IMR-90 (cell line): ENCODE measurements around the gene TNS3. TPM values are rescaled to one million over a fixed set of nuclear protein-coding genes. Genes with fewer than 3 reads are reported as not detected.
A peak's percentile ranks its signal among the peaks of the same experiment; 100 is the strongest.

Source experiments
- ATAC-seq: fragments of 200-7000 bp; cut with Tn5 transposase; 2 replicates; pipeline ENCODE4 v1.9.1; 2020; ENCODE audit warnings: low read depth, mild to moderate bottlenecking, moderate library complexity
- BruUV-seq: library from RNA; stranded (reverse); fragments of 400-500 nt; replicated peaks from 2 replicates; lab custom pipeline; 2021; lab: Mats Ljungman, UMichigan
- CTCF ChIA-PET: fragments of 300-600 bp; formaldehyde crosslinking; extraction: SDS; loops from one replicate; lab custom pipeline; 2021; ENCODE audit warnings: antibody characterized with exemption; lab: Yijun Ruan, JAX
- POLR2A ChIA-PET: fragments of 300-600 bp; sonication (Branson Sonifier 250); formaldehyde crosslinking; loops from one replicate; lab custom pipeline; 2022; ENCODE audit warnings: antibody characterized with exemption; ENCODE audit not compliant: unreplicated experiment; lab: Charles Lee
- DNase-seq: peaks from one replicate; pipeline ENCODE4 v3.0.0; 2013
- H2AFZ ChIP-seq: replicated peaks from 2 replicates; pipeline ENCODE3; 2013; ENCODE audit warnings: low read length, mild to moderate bottlenecking; ENCODE audit not compliant: poor library complexity
- H2AK5ac ChIP-seq: 2 replicates; pipeline ENCODE4 v1.6.1; 2013; ENCODE audit warnings: low read depth, low read length, inconsistent platforms
- H2AK9ac ChIP-seq: replicated peaks from 2 replicates; pipeline ENCODE3; 2013; ENCODE audit warnings: mild to moderate bottlenecking, low read depth, low read length, moderate library complexity; ENCODE audit not compliant: poor library complexity
- H2BK120ac ChIP-seq: 2 replicates; pipeline ENCODE4 v1.6.1; 2013; ENCODE audit warnings: low read depth, low read length, inconsistent platforms
- H2BK15ac ChIP-seq: 3 replicates; pipeline ENCODE4 v1.6.1; 2013; ENCODE audit warnings: low read depth, low read length, inconsistent platforms
- H2BK20ac ChIP-seq: 2 replicates; pipeline ENCODE4 v1.6.1; 2013; ENCODE audit warnings: low read depth, mild to moderate bottlenecking, inconsistent platforms, low read length, moderate library complexity
- H2BK5ac ChIP-seq: 2 replicates; pipeline ENCODE4 v1.6.1; 2013; ENCODE audit warnings: mild to moderate bottlenecking, low read depth, low read length, inconsistent platforms; ENCODE audit not compliant: poor library complexity, severe bottlenecking
- H3K14ac ChIP-seq: replicated peaks from 2 replicates; pipeline ENCODE4 v1.6.1; 2013; ENCODE audit warnings: low read depth, low read length, inconsistent platforms
- H3K18ac ChIP-seq: 2 replicates; pipeline ENCODE4 v1.6.1; 2013; ENCODE audit warnings: low read depth, low read length, control low read depth
- H3K23ac ChIP-seq: 2 replicates; pipeline ENCODE4 v1.6.1; 2013; ENCODE audit warnings: low read depth, low read length, inconsistent platforms
- H3K27ac ChIP-seq: 2 replicates; pipeline ENCODE4 v1.5.1; 2013; ENCODE audit warnings: mild to moderate bottlenecking, control low read depth, low read length; ENCODE audit not compliant: insufficient read depth
- H3K27me3 ChIP-seq: 2 replicates; pipeline ENCODE4 v1.6.1; 2013; ENCODE audit warnings: low read length; ENCODE audit not compliant: control insufficient read depth, insufficient read depth
- H3K36me3 ChIP-seq: 2 replicates; pipeline ENCODE4 v1.6.1; 2013; ENCODE audit warnings: low read length, mixed read lengths; ENCODE audit not compliant: control insufficient read depth, insufficient read depth
- H3K4ac ChIP-seq: 2 replicates; pipeline ENCODE4 v1.6.1; 2013; ENCODE audit warnings: low read depth, low read length, inconsistent platforms
- H3K4me1 ChIP-seq: 2 replicates; pipeline ENCODE4 v1.6.1; 2013; ENCODE audit warnings: low read length, mixed read lengths; ENCODE audit not compliant: control insufficient read depth, insufficient read depth
- H3K4me2 ChIP-seq: 2 replicates; pipeline ENCODE4 v1.6.1; 2013; ENCODE audit warnings: low read depth, mild to moderate bottlenecking, control low read depth, low read length, moderate library complexity
- H3K4me3 ChIP-seq: 2 replicates; pipeline ENCODE4 v1.5.1; 2013; ENCODE audit warnings: low read depth, mild to moderate bottlenecking, control low read depth, low read length, moderate library complexity; ENCODE audit not compliant: insufficient read depth
- H3K56ac ChIP-seq: 2 replicates; pipeline ENCODE4 v1.6.1; 2013; ENCODE audit warnings: low read length, inconsistent platforms; ENCODE audit not compliant: insufficient read depth; ENCODE audit errors: extremely low read depth
- H3K79me1 ChIP-seq, 2 experiments: 2 replicates each; pipeline ENCODE4 v1.6.1; 2013; ENCODE audit warnings: low read length in 2 of 2, inconsistent platforms in 1 of 2, low read depth in 1 of 2
- H3K9ac ChIP-seq: 2 replicates; pipeline ENCODE4 v1.6.1; 2013; ENCODE audit warnings: low read depth, low read length, control low read depth
- H3K9me1 ChIP-seq: 2 replicates; pipeline ENCODE4 v1.6.1; 2013; ENCODE audit warnings: low read length, inconsistent platforms; ENCODE audit not compliant: insufficient read depth
- H3K9me3 ChIP-seq: 2 replicates; pipeline ENCODE4 v1.6.1; 2013; ENCODE audit warnings: low read length; ENCODE audit not compliant: control insufficient read depth, insufficient read depth
- H4K20me1 ChIP-seq: 2 replicates; pipeline ENCODE4 v1.6.1; 2013; ENCODE audit warnings: low read length, inconsistent platforms; ENCODE audit not compliant: insufficient read depth
- H4K5ac ChIP-seq: 2 replicates; pipeline ENCODE4 v1.6.1; 2013; ENCODE audit warnings: mild to moderate bottlenecking, low read depth, low read length, control low read depth
- H4K8ac ChIP-seq, 2 experiments: 2 replicates each; pipeline ENCODE4 v1.6.1; 2013; ENCODE audit warnings: low read depth in 2 of 2, low read length in 2 of 2, control low read depth in 1 of 2, inconsistent platforms in 1 of 2
- H4K91ac ChIP-seq: 2 replicates; pipeline ENCODE4 v1.6.1; 2013; ENCODE audit warnings: low read depth, low read length, inconsistent platforms; ENCODE audit not compliant: insufficient read depth
- CEBPB ChIP-seq: IDR thresholded peaks from 2 replicates; pipeline ENCODE4 v1.6.1; 2012; ENCODE audit warnings: low read depth, low read length, improper control_type of control experiment
- CHD1 ChIP-seq: IDR thresholded peaks from 2 replicates; pipeline ENCODE4 v1.6.1; 2012; ENCODE audit warnings: low read depth, low read length, improper control_type of control experiment
- FOS ChIP-seq: fragments of 150-350 bp; IDR thresholded peaks from 2 replicates; pipeline ENCODE4 v1.6.1; 2016; ENCODE audit warnings: low read depth, low read length
- MAFK ChIP-seq: IDR thresholded peaks from 2 replicates; pipeline ENCODE4 v1.6.1; 2012; ENCODE audit warnings: low read depth, low read length, improper control_type of control experiment
- NFE2L2 ChIP-seq: fragments of 150-350 bp; IDR thresholded peaks from 2 replicates; pipeline ENCODE4 v1.6.1; 2016; ENCODE audit warnings: low read depth, mild to moderate bottlenecking, low read length
- RFX5 ChIP-seq: IDR thresholded peaks from 2 replicates; pipeline ENCODE4 v1.8.0; 2012; ENCODE audit warnings: low read depth, mild to moderate bottlenecking, low read length, moderate library complexity
- SMC3 ChIP-seq: fragments of 150-350 bp; IDR thresholded peaks from 2 replicates; pipeline ENCODE4 v1.6.1; 2016; ENCODE audit warnings: low read depth, mild to moderate bottlenecking, antibody characterized with exemption, low read length, moderate library complexity
- WGBS, 2 experiments: methylation state at CpG; one replicate each; pipeline versions ENCODE4 v1.1.5 to v1.1.7; 2013; ENCODE audit warnings: missing lambda C conversion rate in 2 of 2; ENCODE audit not compliant: insufficient read length in 1 of 2; ENCODE audit errors: extremely low coverage in 2 of 2; 5-methylcytosine and 5-hydroxymethylcytosine counted together
- dilution Hi-C: fragments of 300-500 bp; cut with HindIII; formaldehyde crosslinking; loops from one replicate; pipeline ENCODE4 v1.14.3; 2018; ENCODE audit warnings: low sequenced_read_pairs; ENCODE audit not compliant: unreplicated experiment
- in situ Hi-C: fragments of 300-500 bp; cut with MboI; formaldehyde crosslinking; loops from 3 replicates; pipeline ENCODE4 v1.14.3; 2019; ENCODE audit warnings: low sequenced_read_pairs, inconsistent platforms, mixed read lengths
- intact Hi-C: fragments of 100-400 bp; cut with micrococcal nuclease; formaldehyde crosslinking; loops from 2 replicates; pipeline ENCODE4 v1.10.0; 2022
- polyA plus RNA-seq, 3 experiments: library from polyadenylated mRNA; depleted of rRNA; stranded (reverse); fragments of >200 nt; gene quantifications; 2 replicates each; pipeline ENCODE4 v1.2.3, GENCODE V29; 2012; ENCODE audit warnings: low replicate concordance in 1 of 3
- total RNA-seq: library from RNA; depleted of rRNA; stranded (reverse); fragments of >200 nt; gene quantifications from 2 replicates; pipeline ENCODE4 v1.2.3, GENCODE V29; 2012
- TF ChIP-seq, protein P1 (sequence below): fragments of 150-350 bp; IDR thresholded peaks from 2 replicates; pipeline ENCODE4 v1.6.1; 2016; ENCODE audit warnings: low read depth, mild to moderate bottlenecking, low read length, moderate library complexity, borderline replicate concordance
- TF ChIP-seq, protein P2 (sequence below): conservative IDR thresholded peaks from 2 replicates; pipeline ENCODE4 v1.5.1; 2012; ENCODE audit warnings: mild to moderate bottlenecking, low read depth, low read length, improper control_type of control experiment

Gene TNS3
- total and polyA plus RNA-seq, 2 of the 4 experiments (the other 2 are of a cell fraction) = 64.3 to 79.2 TPM

DNA sequence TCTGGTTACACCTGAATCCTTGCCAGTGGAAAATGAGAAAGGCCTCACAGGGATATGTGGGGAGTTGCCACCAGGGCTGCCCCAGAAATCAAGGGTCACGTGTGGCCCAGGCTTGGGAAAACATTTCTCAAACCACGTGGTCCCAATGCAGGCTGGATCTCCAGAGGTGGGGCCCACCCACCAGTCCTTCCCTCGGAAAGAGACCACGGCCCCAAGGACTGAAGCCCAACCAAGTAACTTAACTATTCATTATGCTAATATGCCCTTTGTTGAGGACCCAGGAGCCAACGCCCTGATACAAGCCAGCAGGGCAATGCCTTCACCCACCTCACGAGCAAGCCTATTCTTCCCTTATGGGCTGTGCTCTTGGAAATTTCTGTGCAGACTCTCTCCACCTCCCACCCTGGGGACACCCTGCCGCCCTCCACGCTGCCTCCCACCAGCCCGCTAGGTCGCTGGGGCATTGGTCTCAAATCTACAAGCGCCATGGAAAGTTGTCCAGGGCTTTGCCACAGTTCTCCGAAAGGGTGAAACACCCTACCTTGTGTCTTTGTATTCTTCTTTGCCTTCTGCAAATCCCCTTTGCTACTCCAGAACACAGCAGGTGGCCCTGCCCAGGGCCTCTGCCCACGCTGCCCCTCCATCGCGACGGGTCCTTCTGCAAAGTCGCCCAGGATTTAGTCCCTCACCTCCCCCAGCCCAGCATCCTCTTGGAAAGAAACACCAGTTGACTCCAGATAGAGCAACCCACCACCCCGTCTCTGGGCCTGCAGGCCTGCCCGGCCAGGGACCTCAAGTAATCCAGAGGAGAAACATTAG lies 8.8 kb downstream of the TNS3 start:
- 90% methylated on average over 13 of the region's 19 CpGs; no CpG with 5 or more reads in 1 of the 2 experiments for WGBS, 2 experiments
- H3K4me1 ChIP-seq = peaks cover 50% of the 10 kb centered on the region
- H3K56ac ChIP-seq = peak overlapping the region; percentile 91; the same call in 1 of the 2 replicates
- H3K14ac ChIP-seq = peak overlapping the region; percentile 41
- peak overlapping the region; percentile 89 for H2BK120ac ChIP-seq
- peak overlapping the region; percentile 81 for H2BK20ac ChIP-seq
- ChIA-PET POLR2A (no interaction called here), CTCF (interaction anchor here (0.7 kb wide), 1 partner anchor 375 kb away, joined by 3 read pairs; the partner anchor contains the start of gene PKD1L1)
- H3K4ac ChIP-seq = peak overlapping the region; percentile 69
- peak overlapping the region; percentile 69 for H3K18ac ChIP-seq
- H4K20me1 ChIP-seq = peaks cover 29% of the 10 kb centered on the region; the same call in 1 of the 2 replicates
- BruUV-seq = no TSS peak
- ATAC-seq = no peak
- no peak for TF ChIP-seq CHD1
- no peak for TF ChIP-seq RFX5
- no peak for TF ChIP-seq MAFK
- TF ChIP-seq, protein P1, sequence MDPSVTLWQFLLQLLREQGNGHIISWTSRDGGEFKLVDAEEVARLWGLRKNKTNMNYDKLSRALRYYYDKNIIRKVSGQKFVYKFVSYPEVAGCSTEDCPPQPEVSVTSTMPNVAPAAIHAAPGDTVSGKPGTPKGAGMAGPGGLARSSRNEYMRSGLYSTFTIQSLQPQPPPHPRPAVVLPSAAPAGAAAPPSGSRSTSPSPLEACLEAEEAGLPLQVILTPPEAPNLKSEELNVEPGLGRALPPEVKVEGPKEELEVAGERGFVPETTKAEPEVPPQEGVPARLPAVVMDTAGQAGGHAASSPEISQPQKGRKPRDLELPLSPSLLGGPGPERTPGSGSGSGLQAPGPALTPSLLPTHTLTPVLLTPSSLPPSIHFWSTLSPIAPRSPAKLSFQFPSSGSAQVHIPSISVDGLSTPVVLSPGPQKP = no peak
- TF ChIP-seq FOS = no peak
- no peak for TF ChIP-seq NFE2L2
- TF ChIP-seq SMC3 = no peak
- TF ChIP-seq, protein P2, sequence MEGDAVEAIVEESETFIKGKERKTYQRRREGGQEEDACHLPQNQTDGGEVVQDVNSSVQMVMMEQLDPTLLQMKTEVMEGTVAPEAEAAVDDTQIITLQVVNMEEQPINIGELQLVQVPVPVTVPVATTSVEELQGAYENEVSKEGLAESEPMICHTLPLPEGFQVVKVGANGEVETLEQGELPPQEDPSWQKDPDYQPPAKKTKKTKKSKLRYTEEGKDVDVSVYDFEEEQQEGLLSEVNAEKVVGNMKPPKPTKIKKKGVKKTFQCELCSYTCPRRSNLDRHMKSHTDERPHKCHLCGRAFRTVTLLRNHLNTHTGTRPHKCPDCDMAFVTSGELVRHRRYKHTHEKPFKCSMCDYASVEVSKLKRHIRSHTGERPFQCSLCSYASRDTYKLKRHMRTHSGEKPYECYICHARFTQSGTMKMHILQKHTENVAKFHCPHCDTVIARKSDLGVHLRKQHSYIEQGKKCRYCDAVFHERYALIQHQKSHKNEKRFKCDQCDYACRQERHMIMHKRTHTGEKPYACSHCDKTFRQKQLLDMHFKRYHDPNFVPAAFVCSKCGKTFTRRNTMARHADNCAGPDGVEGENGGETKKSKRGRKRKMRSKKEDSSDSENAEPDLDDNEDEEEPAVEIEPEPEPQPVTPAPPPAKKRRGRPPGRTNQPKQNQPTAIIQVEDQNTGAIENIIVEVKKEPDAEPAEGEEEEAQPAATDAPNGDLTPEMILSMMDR = no peak
- no peak for TF ChIP-seq CEBPB
- peak overlapping the region; percentile 13; the same call in 1 of the 2 replicates for H3K9ac ChIP-seq
- peak overlapping the region; percentile 40; the same call in 1 of the 2 replicates for H4K5ac ChIP-seq
- H2AK9ac ChIP-seq = peak overlapping the region; percentile 63
- H4K91ac ChIP-seq = peak overlapping the region; percentile 93
- H3K4me3 ChIP-seq = no peak overlapping the region
- peaks cover 41% of the 10 kb centered on the region for H3K9me1 ChIP-seq
- no peaks in the 10 kb centered on the region for H3K9me3 ChIP-seq
- intact Hi-C loops (loop anchor here (5.0 to 10.0 kb wide), 3 partner anchors 39 to 308 kb away; no protein-coding TSS in a partner anchor), dilution Hi-C loops (no loop called here), in situ Hi-C loops (no loop called here)
- peaks cover 30 to 86% of the 10 kb centered on the region in 2 experiments for H3K79me1 ChIP-seq
- DNase-seq = no peak
- H3K23ac ChIP-seq = peak overlapping the region; percentile 57
- peaks cover 8% of the 10 kb centered on the region for H3K36me3 ChIP-seq
- H3K27me3 ChIP-seq = no peaks in the 10 kb centered on the region
- peak overlapping the region; percentile 18; the same call in 1 of the 3 replicates for H2BK15ac ChIP-seq
- peak overlapping the region; percentile 76 for H2AK5ac ChIP-seq
- peak overlapping the region; percentile 79 for H3K27ac ChIP-seq
- H2AFZ ChIP-seq = peak overlapping the region; percentile 25
- H3K4me2 ChIP-seq = no peak overlapping the region
- H4K8ac ChIP-seq = peak overlapping the region; percentile 19 to 75; a peak in 3 of 4 replicates
- H2BK5ac ChIP-seq = peak overlapping the region; percentile 66
